ENCODE results near the gene RELN.

DNA sequence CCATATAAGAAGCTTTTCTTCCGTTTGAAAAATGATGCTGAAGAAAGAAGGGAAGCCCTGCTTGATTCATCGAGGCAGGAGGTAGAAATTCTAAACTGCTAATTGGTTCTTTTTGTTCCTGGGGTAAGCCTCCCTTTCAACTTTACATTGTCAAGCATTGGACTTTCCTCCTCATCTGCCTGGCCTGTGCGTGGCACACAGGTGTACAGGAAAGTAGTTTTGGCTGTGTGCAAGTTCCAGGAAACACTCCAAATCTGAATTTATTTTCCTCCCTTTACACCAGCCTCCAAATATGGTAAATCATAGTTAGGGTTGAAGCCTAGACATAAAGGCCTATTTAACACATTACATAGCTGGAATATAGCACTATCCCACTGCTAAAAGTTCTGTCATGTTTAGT lies 18.2 kb upstream of the RELN start:
- TF ChIP-seq, protein P1, sequence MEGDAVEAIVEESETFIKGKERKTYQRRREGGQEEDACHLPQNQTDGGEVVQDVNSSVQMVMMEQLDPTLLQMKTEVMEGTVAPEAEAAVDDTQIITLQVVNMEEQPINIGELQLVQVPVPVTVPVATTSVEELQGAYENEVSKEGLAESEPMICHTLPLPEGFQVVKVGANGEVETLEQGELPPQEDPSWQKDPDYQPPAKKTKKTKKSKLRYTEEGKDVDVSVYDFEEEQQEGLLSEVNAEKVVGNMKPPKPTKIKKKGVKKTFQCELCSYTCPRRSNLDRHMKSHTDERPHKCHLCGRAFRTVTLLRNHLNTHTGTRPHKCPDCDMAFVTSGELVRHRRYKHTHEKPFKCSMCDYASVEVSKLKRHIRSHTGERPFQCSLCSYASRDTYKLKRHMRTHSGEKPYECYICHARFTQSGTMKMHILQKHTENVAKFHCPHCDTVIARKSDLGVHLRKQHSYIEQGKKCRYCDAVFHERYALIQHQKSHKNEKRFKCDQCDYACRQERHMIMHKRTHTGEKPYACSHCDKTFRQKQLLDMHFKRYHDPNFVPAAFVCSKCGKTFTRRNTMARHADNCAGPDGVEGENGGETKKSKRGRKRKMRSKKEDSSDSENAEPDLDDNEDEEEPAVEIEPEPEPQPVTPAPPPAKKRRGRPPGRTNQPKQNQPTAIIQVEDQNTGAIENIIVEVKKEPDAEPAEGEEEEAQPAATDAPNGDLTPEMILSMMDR (IDR thresholded peaks at IDR 0.05), result no peak
- TF ChIP-seq POLR2A (IDR thresholded peaks at IDR 0.05), result no peak
